Measurements from ENCODE around the gene FARS2. TPM values are rescaled to one million over a fixed set of nuclear protein-coding genes. Genes with fewer than 3 reads are reported as not detected.
"Not testable (repeated sequence)": the region's sequence is repeated elsewhere in the genome, so short reads cannot be mapped to it uniquely, and the experiment has no call there.

Gene FARS2
- total RNA-seq, 1 experiment from 2014 or later = 17.8 TPM

DNA sequence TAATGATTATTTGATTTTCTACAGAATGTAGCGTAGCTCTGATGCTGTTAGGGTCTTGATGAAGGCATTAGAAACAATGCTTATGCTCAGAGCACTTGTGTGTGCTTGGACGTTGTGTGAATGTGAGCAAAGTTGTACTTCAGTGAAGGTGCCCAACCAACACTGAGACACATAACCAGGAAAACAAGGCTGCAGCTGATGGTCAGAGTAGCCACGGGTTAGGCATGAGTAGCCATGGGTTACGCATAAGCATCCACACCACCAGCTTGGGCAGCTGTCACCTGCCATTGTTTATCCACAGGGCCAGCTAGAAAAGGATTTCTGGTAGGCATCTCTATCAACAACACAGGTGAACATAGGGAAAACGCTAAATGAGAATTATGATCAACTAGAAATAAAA, 418.8 kb downstream of the FARS2 start:
- H3K27ac ChIP-seq (ENCODE audit: low read depth, low read length, poor library complexity, severe bottlenecking) = no peak overlapping the region
- no peaks in the 10 kb centered on the region for H3K36me3 ChIP-seq (ENCODE audit: insufficient read depth, low read length, poor library complexity, severe bottlenecking)
- CTCF ChIA-PET = interaction anchor here (0.6 kb wide), 1 partner anchor 115 kb away, joined by 7 read pairs; no protein-coding TSS in a partner anchor
- H3K27me3 ChIP-seq (replicated peaks; ENCODE audit: insufficient read depth, low read depth, low read length, poor library complexity) = no peaks in the 10 kb centered on the region
- no peak for DNase-seq (ENCODE audit: low spot score)
- H3K4me3 ChIP-seq (ENCODE audit: low read depth, low read length, poor library complexity, severe bottlenecking) = no peak overlapping the region
- BruUV-seq (replicated peaks) = no TSS peak
- H3K4me1 ChIP-seq (ENCODE audit: insufficient read depth, low read length, poor library complexity, severe bottlenecking) = peaks cover 20% of the 10 kb centered on the region
- intact Hi-C loops (cut with micrococcal nuclease; ENCODE audit: unreplicated experiment) = no loop called here
- POLR2A ChIA-PET (ENCODE audit: low non-redundant PET) = no interaction called here
- no peaks in the 10 kb centered on the region for H3K9me3 ChIP-seq (ENCODE audit: low read depth, low read length, poor library complexity, severe bottlenecking)
- TF ChIP-seq EZH2 (IDR thresholded peaks at IDR 0.05; ENCODE audit: borderline replicate concordance, low read depth, low read length, poor library complexity, severe bottlenecking) = no peak
- TF ChIP-seq, protein P1, sequence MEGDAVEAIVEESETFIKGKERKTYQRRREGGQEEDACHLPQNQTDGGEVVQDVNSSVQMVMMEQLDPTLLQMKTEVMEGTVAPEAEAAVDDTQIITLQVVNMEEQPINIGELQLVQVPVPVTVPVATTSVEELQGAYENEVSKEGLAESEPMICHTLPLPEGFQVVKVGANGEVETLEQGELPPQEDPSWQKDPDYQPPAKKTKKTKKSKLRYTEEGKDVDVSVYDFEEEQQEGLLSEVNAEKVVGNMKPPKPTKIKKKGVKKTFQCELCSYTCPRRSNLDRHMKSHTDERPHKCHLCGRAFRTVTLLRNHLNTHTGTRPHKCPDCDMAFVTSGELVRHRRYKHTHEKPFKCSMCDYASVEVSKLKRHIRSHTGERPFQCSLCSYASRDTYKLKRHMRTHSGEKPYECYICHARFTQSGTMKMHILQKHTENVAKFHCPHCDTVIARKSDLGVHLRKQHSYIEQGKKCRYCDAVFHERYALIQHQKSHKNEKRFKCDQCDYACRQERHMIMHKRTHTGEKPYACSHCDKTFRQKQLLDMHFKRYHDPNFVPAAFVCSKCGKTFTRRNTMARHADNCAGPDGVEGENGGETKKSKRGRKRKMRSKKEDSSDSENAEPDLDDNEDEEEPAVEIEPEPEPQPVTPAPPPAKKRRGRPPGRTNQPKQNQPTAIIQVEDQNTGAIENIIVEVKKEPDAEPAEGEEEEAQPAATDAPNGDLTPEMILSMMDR (conservative IDR thresholded peaks at IDR 0.05; ENCODE audit: low read depth, low read length) = no peak

DNA sequence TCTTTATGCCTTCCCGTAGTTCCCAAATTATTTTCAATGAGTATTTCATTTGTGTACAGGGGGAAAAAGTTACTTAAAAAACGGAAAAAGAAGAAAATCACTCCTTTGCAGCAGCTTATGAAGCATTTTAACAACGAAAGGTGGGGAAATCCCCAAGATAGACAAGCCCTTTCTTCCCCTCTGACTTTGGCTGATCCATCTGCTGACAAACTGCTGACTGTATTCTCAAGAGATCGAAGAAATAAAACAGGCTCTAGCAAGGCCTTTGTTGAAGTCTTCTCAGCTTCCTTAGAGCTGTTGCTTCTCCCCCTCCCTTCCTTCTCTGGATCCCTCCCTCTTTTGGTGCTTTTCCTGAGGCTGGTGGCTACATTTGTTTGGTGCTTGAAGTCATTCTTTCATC, 420.2 kb downstream of the FARS2 start:
- no TSS peak for BruUV-seq (replicated peaks)
- H3K27ac ChIP-seq (ENCODE audit: low read depth, low read length, poor library complexity, severe bottlenecking) = no peak overlapping the region
- intact Hi-C loops (cut with micrococcal nuclease; ENCODE audit: unreplicated experiment) = no loop called here
- H3K4me1 ChIP-seq (ENCODE audit: insufficient read depth, low read length, poor library complexity, severe bottlenecking) = peaks cover 10% of the 10 kb centered on the region
- POLR2A ChIA-PET (ENCODE audit: low non-redundant PET) = no interaction called here
- no peak overlapping the region for H3K4me3 ChIP-seq (ENCODE audit: low read depth, low read length, poor library complexity, severe bottlenecking)
- no peaks in the 10 kb centered on the region for H3K9me3 ChIP-seq (ENCODE audit: low read depth, low read length, poor library complexity, severe bottlenecking)
- DNase-seq (ENCODE audit: low spot score) = no peak
- no peak for TF ChIP-seq EZH2 (IDR thresholded peaks at IDR 0.05; ENCODE audit: borderline replicate concordance, low read depth, low read length, poor library complexity, severe bottlenecking)
- TF ChIP-seq, protein P1 (conservative IDR thresholded peaks at IDR 0.05; ENCODE audit: low read depth, low read length) = no peak
- no peaks in the 10 kb centered on the region for H3K36me3 ChIP-seq (ENCODE audit: insufficient read depth, low read length, poor library complexity, severe bottlenecking)
- H3K27me3 ChIP-seq (replicated peaks; ENCODE audit: insufficient read depth, low read depth, low read length, poor library complexity) = no peaks in the 10 kb centered on the region
- CTCF ChIA-PET = no interaction called here

DNA sequence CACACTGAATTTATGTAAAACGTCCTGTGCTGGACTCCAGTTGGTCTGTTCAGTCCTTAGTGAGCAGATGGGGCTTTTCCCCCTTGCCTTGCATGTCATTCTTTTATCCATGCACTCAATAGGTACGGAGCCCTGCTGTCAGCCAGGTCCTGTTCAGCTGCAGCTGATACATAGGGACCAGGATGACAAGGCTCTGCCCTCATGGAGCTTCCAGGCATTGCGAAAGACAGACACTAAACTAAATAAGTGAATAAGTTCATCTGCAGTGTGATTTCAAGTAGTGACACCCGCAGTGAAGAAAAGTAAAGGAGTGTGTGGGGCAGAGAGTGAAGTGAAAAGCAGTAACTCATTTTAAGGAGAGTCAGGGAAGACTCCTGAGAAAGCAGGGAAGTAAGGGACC, 421.2 kb downstream of the FARS2 start:
- CTCF ChIA-PET = no interaction called here
- no TSS peak for BruUV-seq (replicated peaks)
- no peak for DNase-seq (ENCODE audit: low spot score)
- intact Hi-C loops (cut with micrococcal nuclease; ENCODE audit: unreplicated experiment) = no loop called here
- Histone ChIP-seq H3K4me3 (ENCODE audit: low read depth, low read length, poor library complexity, severe bottlenecking) (no peak overlapping the region), H3K27ac (ENCODE audit: low read depth, low read length, poor library complexity, severe bottlenecking) (no peak overlapping the region), H3K9me3 (ENCODE audit: low read depth, low read length, poor library complexity, severe bottlenecking) (no peaks in the 10 kb centered on the region), H3K4me1 (ENCODE audit: insufficient read depth, low read length, poor library complexity, severe bottlenecking) (peaks cover 7% of the 10 kb centered on the region), H3K27me3 (replicated peaks; ENCODE audit: insufficient read depth, low read depth, low read length, poor library complexity) (no peaks in the 10 kb centered on the region), H3K36me3 (ENCODE audit: insufficient read depth, low read length, poor library complexity, severe bottlenecking) (no peaks in the 10 kb centered on the region)
- POLR2A ChIA-PET (ENCODE audit: low non-redundant PET) = no interaction called here
- no peak for TF ChIP-seq EZH2 (IDR thresholded peaks at IDR 0.05; ENCODE audit: borderline replicate concordance, low read depth, low read length, poor library complexity, severe bottlenecking)
- TF ChIP-seq, protein P1 (conservative IDR thresholded peaks at IDR 0.05; ENCODE audit: low read depth, low read length) = no peak

DNA sequence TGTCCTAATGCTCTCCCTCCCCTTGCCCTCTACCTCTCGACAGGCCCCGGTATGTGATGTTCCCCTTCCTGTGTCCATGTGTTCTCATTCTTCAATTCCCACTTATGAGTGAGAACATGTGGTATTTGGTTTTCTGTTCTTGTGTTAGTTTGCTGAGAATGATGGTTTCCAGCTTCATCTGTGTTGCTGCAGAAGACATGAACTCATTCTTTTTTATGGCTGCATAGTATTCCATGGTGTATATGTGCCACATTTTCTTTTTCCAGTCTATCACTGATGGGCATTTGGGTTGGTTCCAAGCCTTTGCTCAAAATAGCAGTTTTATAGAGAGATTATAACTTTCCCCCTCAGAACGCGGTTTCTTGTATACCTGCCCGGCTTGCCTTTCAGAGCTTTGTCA, 422.4 kb downstream of the FARS2 start:
- POLR2A ChIA-PET (ENCODE audit: low non-redundant PET); H3K27me3 ChIP-seq (replicated peaks; ENCODE audit: insufficient read depth, low read depth, low read length, poor library complexity); BruUV-seq (replicated peaks); DNase-seq (ENCODE audit: low spot score); H3K4me1 ChIP-seq (ENCODE audit: insufficient read depth, low read length, poor library complexity, severe bottlenecking); H3K27ac ChIP-seq (ENCODE audit: low read depth, low read length, poor library complexity, severe bottlenecking); H3K4me3 ChIP-seq (ENCODE audit: low read depth, low read length, poor library complexity, severe bottlenecking); H3K9me3 ChIP-seq (ENCODE audit: low read depth, low read length, poor library complexity, severe bottlenecking); CTCF ChIA-PET; intact Hi-C loops (cut with micrococcal nuclease; ENCODE audit: unreplicated experiment); H3K36me3 ChIP-seq (ENCODE audit: insufficient read depth, low read length, poor library complexity, severe bottlenecking): not testable (repeated sequence)

Measured in A673 (cell line).